HepG2 (cell line): Measurements from ENCODE around the gene MFSD11. TPM values are rescaled to one million over a fixed set of nuclear protein-coding genes. Genes with fewer than 3 reads are reported as not detected.

Experiments used
- ATAD3A ChIP-seq: sonication (generic); formaldehyde crosslinking; IDR thresholded peaks from 2 replicates; pipeline ENCODE4 v1.4.0; 2020; ENCODE audit warnings: missing genetic modification reagents
- CENPX ChIP-seq: sonication (generic); formaldehyde crosslinking; IDR thresholded peaks from 2 replicates; pipeline ENCODE4 v1.9.0; 2021; ENCODE audit warnings: mild to moderate bottlenecking, missing genetic modification reagents, moderate library complexity
- DNMT1 ChIP-seq: sonication (generic); formaldehyde crosslinking; IDR thresholded peaks from 2 replicates; pipeline ENCODE4 v1.5.1; 2020; ENCODE audit warnings: mild to moderate bottlenecking, missing genetic modification reagents
- DNMT3B ChIP-seq: conservative IDR thresholded peaks from 2 replicates; pipeline ENCODE4 v1.6.1; 2016; ENCODE audit warnings: missing biosample characterization, control low read depth
- FLYWCH1 ChIP-seq: sonication (generic); formaldehyde crosslinking; IDR thresholded peaks from 2 replicates; pipeline ENCODE4 v1.8.1; 2023; ENCODE audit warnings: mild to moderate bottlenecking, missing genetic modification reagents
- FOSL1 ChIP-seq: sonication (generic); formaldehyde crosslinking; IDR thresholded peaks from 2 replicates; pipeline ENCODE4 v1.9.0; 2021; ENCODE audit warnings: missing genetic modification reagents, borderline replicate concordance
- HDAC6 ChIP-seq: fragments of 200-600 bp; sonication (generic); IDR thresholded peaks from 2 replicates; pipeline ENCODE4 v1.7.0; 2017; ENCODE audit warnings: mild to moderate bottlenecking, antibody characterized with exemption, low read length, low read depth
- HMGA1 ChIP-seq: sonication (generic); formaldehyde crosslinking; conservative IDR thresholded peaks from 2 replicates; pipeline ENCODE4 v1.4.0; 2020; ENCODE audit warnings: missing genetic modification reagents
- HNF4G ChIP-seq, 2 experiments: sonication (generic) in 1 of 2; formaldehyde crosslinking in 1 of 2; IDR thresholded peaks; 2 replicates each; pipeline versions ENCODE4 v1.4.0 to v1.6.1; 2011 to 2020; ENCODE audit warnings: borderline replicate concordance in 2 of 2, low read depth in 2 of 2, mild to moderate bottlenecking in 2 of 2, low read length in 1 of 2, missing genetic modification reagents in 1 of 2, moderate library complexity in 1 of 2
- KLF9 ChIP-seq: IDR thresholded peaks from 2 replicates; pipeline ENCODE4 v1.6.1; 2016; ENCODE audit warnings: low read depth
- MAZ ChIP-seq, 2 experiments: sonication (generic) in 1 of 2; formaldehyde crosslinking in 1 of 2; IDR thresholded peaks; 2 replicates each; pipeline versions ENCODE4 v1.5.0 to v1.6.1; 2012 to 2020; ENCODE audit warnings: low read depth in 2 of 2, mild to moderate bottlenecking in 2 of 2, borderline replicate concordance in 1 of 2, improper control_type of control experiment in 1 of 2, low read length in 1 of 2, missing genetic modification reagents in 1 of 2, moderate library complexity in 1 of 2
- SAP130 ChIP-seq: IDR thresholded peaks from 2 replicates; pipeline ENCODE4 v1.6.1; 2016; ENCODE audit warnings: low read depth
- ZNF326 ChIP-seq: sonication (generic); formaldehyde crosslinking; IDR thresholded peaks from 2 replicates; pipeline ENCODE4 v1.4.0; 2020; ENCODE audit warnings: missing genetic modification reagents, borderline replicate concordance
- ZNF589 ChIP-seq: sonication (generic); formaldehyde crosslinking; conservative IDR thresholded peaks from 2 replicates; pipeline ENCODE4 v1.8.0; 2022; ENCODE audit warnings: mild to moderate bottlenecking, moderate library complexity, missing genetic modification reagents
- ZNF605 ChIP-seq: sonication (generic); formaldehyde crosslinking; IDR thresholded peaks from 2 replicates; pipeline ENCODE4 v1.8.0; 2022; ENCODE audit warnings: mild to moderate bottlenecking, missing genetic modification reagents
- ZSCAN22 ChIP-seq: sonication (generic); formaldehyde crosslinking; IDR thresholded peaks from 2 replicates; pipeline ENCODE4 v1.4.0; 2020; ENCODE audit warnings: mild to moderate bottlenecking, missing genetic modification reagents
- polyA plus RNA-seq, 8 experiments: library from polyadenylated mRNA; depleted of rRNA in 3 of 8; stranded (reverse) in 7 of 8; unstranded in 1 of 8; fragments of >200 nt; fragmentation: Illumina TruSeq in 4 of 8; extraction: Trizol in 4 of 8; gene quantifications; 2 replicates each; pipeline versions ENCODE4 v1.2.1 to v1.2.3, GENCODE V29; 2011 to 2016; ENCODE audit warnings: low read depth in 4 of 8, missing spikeins in 1 of 8, mixed read lengths in 1 of 8; ENCODE audit not compliant: insufficient read depth in 1 of 8
- total RNA-seq, 5 experiments: library from RNA; depleted of rRNA; stranded (reverse); fragments of >200 nt; fragmentation: Illumina TruSeq; extraction: Trizol; gene quantifications; 2 replicates each; pipeline ENCODE4 v1.2.3, GENCODE V29; 2016; ENCODE audit warnings: low read depth in 1 of 5
- TF ChIP-seq, protein P1 (sequence below): IDR thresholded peaks from 2 replicates; pipeline ENCODE4 v1.6.1; 2016
- TF ChIP-seq, protein P2 (sequence below): IDR thresholded peaks from 2 replicates; pipeline ENCODE4 v1.6.1; 2012; ENCODE audit warnings: inconsistent platforms
- TF ChIP-seq, protein P3 (sequence below): IDR thresholded peaks from 2 replicates; pipeline ENCODE4 v1.6.1; 2016; ENCODE audit warnings: low read depth, missing genetic modification reagents, missing compliant biosample characterization
- TF ChIP-seq, protein P4 (sequence below): sonication (generic); formaldehyde crosslinking; IDR thresholded peaks from 2 replicates; pipeline ENCODE4 v1.8.1; 2023; ENCODE audit warnings: missing genetic modification reagents, mild to moderate bottlenecking, borderline replicate concordance

MFSD11 gene
- total and polyA plus RNA-seq, 2 of the 13 experiments (the other 11 are each of a cell fraction or from before 2014, with no cell fraction given), result 26.1 to 36.3 TPM

DNA sequence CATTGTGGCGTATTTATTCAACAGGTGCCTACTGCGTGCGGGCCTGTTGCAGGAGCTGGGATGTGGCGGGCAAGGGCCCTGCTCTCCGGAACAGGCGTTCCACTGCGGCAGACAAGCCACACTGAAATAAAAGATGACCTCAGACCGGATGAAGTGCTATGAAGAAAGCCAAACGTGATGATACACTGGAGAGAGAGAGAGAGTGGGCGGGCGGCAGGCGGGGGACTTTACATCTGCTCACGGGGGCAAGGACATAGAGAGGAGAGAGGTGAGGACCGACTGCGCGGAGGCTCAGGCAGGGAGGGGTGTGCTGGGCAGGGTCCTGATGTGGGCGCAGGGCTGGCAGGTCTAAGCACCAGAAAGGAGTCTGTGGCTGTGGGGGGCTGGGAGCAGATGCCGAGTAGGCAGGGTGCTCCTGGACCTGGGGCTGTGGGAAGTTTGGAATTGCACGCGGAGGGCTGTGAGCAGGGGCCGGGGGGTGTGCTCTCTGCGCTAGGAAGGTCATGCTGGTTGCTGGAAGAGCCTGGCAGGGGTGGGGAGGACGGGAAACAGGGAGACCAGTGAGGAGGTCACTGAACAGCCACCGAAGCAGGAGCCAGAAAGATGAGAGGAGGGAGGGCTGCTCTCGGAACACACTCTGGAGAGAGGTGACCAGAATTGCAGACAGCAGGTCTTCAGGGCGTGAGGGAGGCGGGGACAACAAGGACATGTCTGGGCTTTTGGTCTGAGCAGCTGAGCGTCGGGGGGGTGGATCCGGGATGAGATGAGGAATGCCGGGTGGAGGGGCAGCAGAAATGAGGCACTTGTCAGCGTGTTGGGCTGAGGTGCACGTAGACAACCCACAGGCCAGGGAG, 37.1 kb upstream of the MFSD11 start (continued):
- TF ChIP-seq HDAC6, result no peak
- TF ChIP-seq KLF9, result 0 out of 2 replicates have a peak, but pooled peaks have one; percentile 73
- no peak for TF ChIP-seq FOSL1
- TF ChIP-seq, protein P1, sequence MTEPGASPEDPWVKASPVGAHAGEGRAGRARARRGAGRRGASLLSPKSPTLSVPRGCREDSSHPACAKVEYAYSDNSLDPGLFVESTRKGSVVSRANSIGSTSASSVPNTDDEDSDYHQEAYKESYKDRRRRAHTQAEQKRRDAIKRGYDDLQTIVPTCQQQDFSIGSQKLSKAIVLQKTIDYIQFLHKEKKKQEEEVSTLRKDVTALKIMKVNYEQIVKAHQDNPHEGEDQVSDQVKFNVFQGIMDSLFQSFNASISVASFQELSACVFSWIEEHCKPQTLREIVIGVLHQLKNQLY (CRISPR knock-in tag), result peak; percentile 54; the same call in 1 of the 2 replicates
- no peak for TF ChIP-seq ZNF589
- TF ChIP-seq, protein P2, sequence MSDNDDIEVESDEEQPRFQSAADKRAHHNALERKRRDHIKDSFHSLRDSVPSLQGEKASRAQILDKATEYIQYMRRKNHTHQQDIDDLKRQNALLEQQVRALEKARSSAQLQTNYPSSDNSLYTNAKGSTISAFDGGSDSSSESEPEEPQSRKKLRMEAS, result peak; percentile 63
- TF ChIP-seq SAP130 (CRISPR knock-in tag), result peak; percentile 88
- no peak for TF ChIP-seq HNF4G (IDR thresholded peaks at IDR 0.05; ENCODE audit: borderline replicate concordance, low read depth, low read length)
- peak; percentile 86; the same call in 1 of the 2 replicates for TF ChIP-seq HNF4G (CRISPR knock-in tag; IDR thresholded peaks at IDR 0.05; ENCODE audit: borderline replicate concordance, low read depth)
- TF ChIP-seq ZNF605 (CRISPR knock-in tag), result peak; percentile 66
- no peak for TF ChIP-seq FLYWCH1 (CRISPR knock-in tag)
- 0 out of 2 replicates have a peak, but pooled peaks have one; percentile 27 for TF ChIP-seq DNMT1 (CRISPR knock-in tag)
- TF ChIP-seq CENPX (CRISPR knock-in tag), result no peak
- TF ChIP-seq MAZ (IDR thresholded peaks at IDR 0.05; ENCODE audit: borderline replicate concordance, low read depth, low read length), result peak; percentile 76
- TF ChIP-seq MAZ (CRISPR knock-in tag; IDR thresholded peaks at IDR 0.05; ENCODE audit: low read depth), result 0 out of 2 replicates have a peak, but pooled peaks have one; percentile 20
- TF ChIP-seq HMGA1 (CRISPR knock-in tag), result no peak
- peak; percentile 52; the same call in 1 of the 2 replicates for TF ChIP-seq ZSCAN22
- no peak for TF ChIP-seq ATAD3A
- TF ChIP-seq, protein P3, sequence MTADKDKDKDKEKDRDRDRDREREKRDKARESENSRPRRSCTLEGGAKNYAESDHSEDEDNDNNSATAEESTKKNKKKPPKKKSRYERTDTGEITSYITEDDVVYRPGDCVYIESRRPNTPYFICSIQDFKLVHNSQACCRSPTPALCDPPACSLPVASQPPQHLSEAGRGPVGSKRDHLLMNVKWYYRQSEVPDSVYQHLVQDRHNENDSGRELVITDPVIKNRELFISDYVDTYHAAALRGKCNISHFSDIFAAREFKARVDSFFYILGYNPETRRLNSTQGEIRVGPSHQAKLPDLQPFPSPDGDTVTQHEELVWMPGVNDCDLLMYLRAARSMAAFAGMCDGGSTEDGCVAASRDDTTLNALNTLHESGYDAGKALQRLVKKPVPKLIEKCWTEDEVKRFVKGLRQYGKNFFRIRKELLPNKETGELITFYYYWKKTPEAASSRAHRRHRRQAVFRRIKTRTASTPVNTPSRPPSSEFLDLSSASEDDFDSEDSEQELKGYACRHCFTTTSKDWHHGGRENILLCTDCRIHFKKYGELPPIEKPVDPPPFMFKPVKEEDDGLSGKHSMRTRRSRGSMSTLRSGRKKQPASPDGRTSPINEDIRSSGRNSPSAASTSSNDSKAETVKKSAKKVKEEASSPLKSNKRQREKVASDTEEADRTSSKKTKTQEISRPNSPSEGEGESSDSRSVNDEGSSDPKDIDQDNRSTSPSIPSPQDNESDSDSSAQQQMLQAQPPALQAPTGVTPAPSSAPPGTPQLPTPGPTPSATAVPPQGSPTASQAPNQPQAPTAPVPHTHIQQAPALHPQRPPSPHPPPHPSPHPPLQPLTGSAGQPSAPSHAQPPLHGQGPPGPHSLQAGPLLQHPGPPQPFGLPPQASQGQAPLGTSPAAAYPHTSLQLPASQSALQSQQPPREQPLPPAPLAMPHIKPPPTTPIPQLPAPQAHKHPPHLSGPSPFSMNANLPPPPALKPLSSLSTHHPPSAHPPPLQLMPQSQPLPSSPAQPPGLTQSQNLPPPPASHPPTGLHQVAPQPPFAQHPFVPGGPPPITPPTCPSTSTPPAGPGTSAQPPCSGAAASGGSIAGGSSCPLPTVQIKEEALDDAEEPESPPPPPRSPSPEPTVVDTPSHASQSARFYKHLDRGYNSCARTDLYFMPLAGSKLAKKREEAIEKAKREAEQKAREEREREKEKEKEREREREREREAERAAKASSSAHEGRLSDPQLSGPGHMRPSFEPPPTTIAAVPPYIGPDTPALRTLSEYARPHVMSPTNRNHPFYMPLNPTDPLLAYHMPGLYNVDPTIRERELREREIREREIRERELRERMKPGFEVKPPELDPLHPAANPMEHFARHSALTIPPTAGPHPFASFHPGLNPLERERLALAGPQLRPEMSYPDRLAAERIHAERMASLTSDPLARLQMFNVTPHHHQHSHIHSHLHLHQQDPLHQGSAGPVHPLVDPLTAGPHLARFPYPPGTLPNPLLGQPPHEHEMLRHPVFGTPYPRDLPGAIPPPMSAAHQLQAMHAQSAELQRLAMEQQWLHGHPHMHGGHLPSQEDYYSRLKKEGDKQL (CRISPR knock-in tag), result no peak; the same call in 1 of the 2 replicates
- TF ChIP-seq DNMT3B (CRISPR knock-in tag), result no peak
- TF ChIP-seq ZNF326 (CRISPR knock-in tag), result no peak
- TF ChIP-seq, protein P4, sequence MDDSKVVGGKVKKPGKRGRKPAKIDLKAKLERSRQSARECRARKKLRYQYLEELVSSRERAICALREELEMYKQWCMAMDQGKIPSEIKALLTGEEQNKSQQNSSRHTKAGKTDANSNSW (CRISPR knock-in tag), result no peak; the same call in 1 of the 2 replicates
